ENCODE measurements around the gene LRG1.

The LRG1 gene

GRCh38 chr19:4499855-4500254, 40.0 kb downstream of the LRG1 start:
- H3K4me3 ChIP-seq (ENCODE audit: control insufficient read depth, low read depth, low read length) = no peak overlapping the region
- no peak for DNase-seq (ENCODE audit: low read depth)
- TF ChIP-seq, protein P1, sequence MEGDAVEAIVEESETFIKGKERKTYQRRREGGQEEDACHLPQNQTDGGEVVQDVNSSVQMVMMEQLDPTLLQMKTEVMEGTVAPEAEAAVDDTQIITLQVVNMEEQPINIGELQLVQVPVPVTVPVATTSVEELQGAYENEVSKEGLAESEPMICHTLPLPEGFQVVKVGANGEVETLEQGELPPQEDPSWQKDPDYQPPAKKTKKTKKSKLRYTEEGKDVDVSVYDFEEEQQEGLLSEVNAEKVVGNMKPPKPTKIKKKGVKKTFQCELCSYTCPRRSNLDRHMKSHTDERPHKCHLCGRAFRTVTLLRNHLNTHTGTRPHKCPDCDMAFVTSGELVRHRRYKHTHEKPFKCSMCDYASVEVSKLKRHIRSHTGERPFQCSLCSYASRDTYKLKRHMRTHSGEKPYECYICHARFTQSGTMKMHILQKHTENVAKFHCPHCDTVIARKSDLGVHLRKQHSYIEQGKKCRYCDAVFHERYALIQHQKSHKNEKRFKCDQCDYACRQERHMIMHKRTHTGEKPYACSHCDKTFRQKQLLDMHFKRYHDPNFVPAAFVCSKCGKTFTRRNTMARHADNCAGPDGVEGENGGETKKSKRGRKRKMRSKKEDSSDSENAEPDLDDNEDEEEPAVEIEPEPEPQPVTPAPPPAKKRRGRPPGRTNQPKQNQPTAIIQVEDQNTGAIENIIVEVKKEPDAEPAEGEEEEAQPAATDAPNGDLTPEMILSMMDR (conservative IDR thresholded peaks at IDR 0.05; ENCODE audit: control insufficient read depth, insufficient read depth, low read depth, low read length) = no peak

- no peak for DNase-seq (ENCODE audit: low read depth)
- TF ChIP-seq, protein P1 (conservative IDR thresholded peaks at IDR 0.05; ENCODE audit: control insufficient read depth, insufficient read depth, low read depth, low read length) = no peak
- H3K4me3 ChIP-seq (ENCODE audit: control insufficient read depth, low read depth, low read length) = no peak overlapping the region
Observed at GRCh38 chr19:4499318-4499717, 40.5 kb downstream of the LRG1 start.

GRCh38 chr19:4498694-4499093, 41.1 kb downstream of the LRG1 start:
- no peak for DNase-seq (ENCODE audit: low read depth)
- TF ChIP-seq, protein P1 (conservative IDR thresholded peaks at IDR 0.05; ENCODE audit: control insufficient read depth, insufficient read depth, low read depth, low read length) = no peak
- no peak overlapping the region for H3K4me3 ChIP-seq (ENCODE audit: control insufficient read depth, low read depth, low read length)

DNA sequence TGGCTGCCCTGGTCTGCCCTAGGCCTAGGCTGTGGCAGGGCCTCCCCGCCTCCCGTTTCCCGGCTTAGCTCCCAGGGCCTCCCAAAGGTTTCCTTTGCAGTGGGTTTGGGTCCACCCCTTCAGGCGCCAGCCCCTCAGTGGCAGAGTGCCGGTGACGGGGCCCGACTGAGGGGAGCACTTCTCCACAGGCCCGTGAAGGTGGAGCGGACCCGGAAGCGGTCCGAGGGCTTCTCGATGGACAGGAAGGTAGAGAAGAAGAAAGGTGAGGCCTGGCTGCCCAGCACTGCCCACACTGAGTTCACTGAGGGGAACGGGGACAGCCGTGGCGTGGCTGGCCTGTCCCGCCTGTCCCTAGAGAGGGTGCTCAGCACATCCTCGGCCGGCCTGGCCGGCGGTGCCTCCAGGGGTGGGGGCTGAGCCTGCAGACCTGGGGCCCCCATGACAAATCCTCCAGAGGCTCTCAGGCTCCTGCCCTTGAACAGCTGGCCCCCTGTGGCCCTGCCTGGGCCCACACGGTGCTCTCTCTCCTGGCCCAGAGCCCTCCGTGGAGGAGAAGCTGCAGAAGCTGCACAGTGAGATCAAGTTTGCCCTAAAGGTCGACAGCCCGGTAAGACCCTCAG, 42.0 kb downstream of the LRG1 start:
- TF ChIP-seq, protein P1 (conservative IDR thresholded peaks at IDR 0.05; ENCODE audit: control insufficient read depth, insufficient read depth, low read depth, low read length) = no peak
- no peak overlapping the region for H3K4me3 ChIP-seq (ENCODE audit: control insufficient read depth, low read depth, low read length)
- DNase-seq (ENCODE audit: low read depth) = no peak

- H3K4me3 ChIP-seq (ENCODE audit: control insufficient read depth, low read depth, low read length) = no peak overlapping the region
- TF ChIP-seq, protein P1 (conservative IDR thresholded peaks at IDR 0.05; ENCODE audit: control insufficient read depth, insufficient read depth, low read depth, low read length) = no peak
- DNase-seq (ENCODE audit: low read depth) = no peak
Observed at GRCh38 chr19:4496304-4496703, 43.5 kb downstream of the LRG1 start.

GRCh38 chr19:4495471-4495870, 44.4 kb downstream of the LRG1 start:
- no peak overlapping the region for H3K4me3 ChIP-seq (ENCODE audit: control insufficient read depth, low read depth, low read length)
- TF ChIP-seq, protein P1 (conservative IDR thresholded peaks at IDR 0.05; ENCODE audit: control insufficient read depth, insufficient read depth, low read depth, low read length) = no peak
- no peak for DNase-seq (ENCODE audit: low read depth)

DNA sequence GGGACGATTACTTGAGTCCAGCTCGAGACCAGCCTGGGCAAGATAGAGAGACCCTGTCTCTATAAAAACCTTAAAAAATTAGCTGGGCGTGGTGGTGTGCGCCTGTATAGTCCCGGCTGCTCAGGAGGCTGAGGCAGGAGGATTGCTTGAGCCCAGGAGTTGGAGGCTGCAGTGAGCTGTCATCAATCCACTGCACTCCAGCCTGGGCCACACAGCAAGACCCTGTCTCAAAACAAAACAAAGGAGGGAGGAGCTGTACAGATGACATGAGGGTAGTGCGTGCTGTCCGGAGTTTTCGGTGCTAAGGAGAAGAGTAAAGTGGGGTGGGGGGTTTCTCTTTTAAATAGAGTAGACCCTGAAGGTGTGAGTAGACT, 45.2 kb downstream of the LRG1 start:
- H3K4me3 ChIP-seq (ENCODE audit: control insufficient read depth, low read depth, low read length) = no peak overlapping the region
- no peak for DNase-seq (ENCODE audit: low read depth)
- TF ChIP-seq, protein P1 (conservative IDR thresholded peaks at IDR 0.05; ENCODE audit: control insufficient read depth, insufficient read depth, low read depth, low read length) = no peak
